D721Med (cell line): ENCODE data around the gene ABCA13.

Experiments used
- DNase-seq: peaks from one replicate; pipeline ENCODE4 v3.0.0; 2011; ENCODE audit warnings: low spot score; ENCODE audit not compliant: insufficient read length
- FAIRE-seq: peaks from 2 replicates; lab custom pipeline; 2011; peaks lifted over from hg19 to GRCh38; lab: Jason Lieb, UNC
- TF ChIP-seq, protein P1 (sequence below): IDR thresholded peaks from 2 replicates; pipeline ENCODE4 v1.5.1; 2012; ENCODE audit warnings: mild to moderate bottlenecking, control low read depth; ENCODE audit not compliant: insufficient read depth; ENCODE audit errors: missing control alignments

The ABCA13 gene

DNA sequence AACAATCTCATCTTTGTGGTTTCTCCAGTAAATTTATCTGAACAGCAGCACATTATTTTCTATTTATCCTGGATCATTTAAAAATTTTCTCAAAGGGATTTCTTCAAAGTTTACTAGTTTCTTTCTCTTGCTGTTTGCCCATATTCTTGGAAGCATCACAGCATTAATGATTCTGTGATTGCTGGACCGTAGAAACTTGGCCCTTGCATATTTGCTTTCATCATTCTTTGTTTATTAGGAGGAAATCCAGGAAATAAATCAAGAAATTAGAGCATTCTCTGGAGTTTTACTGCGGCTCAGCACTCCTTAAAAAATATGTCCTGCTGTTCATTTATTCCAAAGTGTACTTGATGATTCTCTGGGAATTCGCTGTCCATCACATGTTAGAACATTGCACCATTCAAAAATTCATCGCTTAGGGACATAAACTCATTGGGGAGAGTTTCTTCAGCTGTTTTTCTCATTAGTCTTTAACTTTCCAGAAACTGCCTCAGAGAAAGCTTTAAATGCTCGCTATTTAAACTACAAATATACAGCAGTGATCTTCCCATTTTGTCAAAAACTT, 489.1 kb downstream of the ABCA13 start:
- TF ChIP-seq, protein P1, sequence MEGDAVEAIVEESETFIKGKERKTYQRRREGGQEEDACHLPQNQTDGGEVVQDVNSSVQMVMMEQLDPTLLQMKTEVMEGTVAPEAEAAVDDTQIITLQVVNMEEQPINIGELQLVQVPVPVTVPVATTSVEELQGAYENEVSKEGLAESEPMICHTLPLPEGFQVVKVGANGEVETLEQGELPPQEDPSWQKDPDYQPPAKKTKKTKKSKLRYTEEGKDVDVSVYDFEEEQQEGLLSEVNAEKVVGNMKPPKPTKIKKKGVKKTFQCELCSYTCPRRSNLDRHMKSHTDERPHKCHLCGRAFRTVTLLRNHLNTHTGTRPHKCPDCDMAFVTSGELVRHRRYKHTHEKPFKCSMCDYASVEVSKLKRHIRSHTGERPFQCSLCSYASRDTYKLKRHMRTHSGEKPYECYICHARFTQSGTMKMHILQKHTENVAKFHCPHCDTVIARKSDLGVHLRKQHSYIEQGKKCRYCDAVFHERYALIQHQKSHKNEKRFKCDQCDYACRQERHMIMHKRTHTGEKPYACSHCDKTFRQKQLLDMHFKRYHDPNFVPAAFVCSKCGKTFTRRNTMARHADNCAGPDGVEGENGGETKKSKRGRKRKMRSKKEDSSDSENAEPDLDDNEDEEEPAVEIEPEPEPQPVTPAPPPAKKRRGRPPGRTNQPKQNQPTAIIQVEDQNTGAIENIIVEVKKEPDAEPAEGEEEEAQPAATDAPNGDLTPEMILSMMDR: no peak
- DNase-seq: no peak
- no peak for FAIRE-seq

DNA sequence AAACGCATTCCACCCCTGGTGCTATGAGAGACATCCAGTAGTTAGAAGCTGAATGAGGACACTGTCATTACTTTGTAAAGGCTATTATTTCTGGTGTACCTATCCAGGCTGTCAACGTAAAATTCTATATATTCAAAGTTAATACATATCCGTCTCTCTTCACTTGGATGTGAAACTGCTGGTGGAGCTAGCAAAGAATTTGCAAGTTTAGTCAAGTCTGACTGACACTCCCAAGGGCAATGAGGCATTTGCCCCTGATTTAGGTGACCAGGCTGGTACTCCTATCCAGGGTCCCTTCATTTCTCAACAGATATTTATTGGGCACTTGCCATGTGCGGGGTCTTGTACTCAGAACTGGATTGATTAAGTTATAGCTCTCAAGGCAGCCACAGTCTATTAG, 493.0 kb downstream of the ABCA13 start:
- DNase-seq (no peak), FAIRE-seq (no peak)
- TF ChIP-seq, protein P1: no peak

DNA sequence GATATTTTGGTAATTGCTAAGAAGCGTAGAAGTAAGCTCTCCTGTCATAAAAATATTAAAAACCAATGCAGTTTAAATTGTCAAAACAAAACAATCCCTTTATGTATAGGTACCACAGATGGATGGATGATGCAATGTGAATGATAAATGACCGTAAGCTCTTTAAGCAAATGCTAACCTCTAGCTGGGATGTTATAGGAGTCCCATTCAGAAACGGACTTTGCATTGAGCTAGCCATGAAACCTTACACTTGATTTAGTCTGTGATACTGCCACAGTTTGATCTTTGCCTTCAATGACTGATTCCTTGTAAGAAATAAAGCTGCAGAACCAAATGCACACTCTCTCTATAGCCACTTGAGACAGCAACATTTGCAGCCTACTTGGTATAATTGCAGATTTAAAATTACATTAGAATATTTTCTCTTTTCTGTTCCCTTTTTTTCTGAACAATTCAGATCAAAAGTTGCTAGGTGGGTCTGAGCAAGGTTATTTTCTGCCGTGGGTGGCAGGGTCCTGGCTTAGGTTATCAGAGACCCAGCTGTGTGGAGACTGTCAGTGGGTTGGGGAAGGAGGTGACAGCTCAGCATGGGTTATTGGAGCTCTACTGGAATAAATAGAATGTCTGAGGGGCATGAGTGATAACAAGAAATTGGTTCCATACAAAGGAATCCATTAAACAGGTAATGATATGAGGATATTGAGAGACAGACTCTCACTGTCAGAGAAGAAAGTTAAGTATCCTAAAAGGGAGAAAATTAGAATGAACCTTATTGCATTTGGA, 494.3 kb downstream of the ABCA13 start:
- DNase-seq: no peak
- FAIRE-seq: no peak
- TF ChIP-seq, protein P1: no peak

- FAIRE-seq: no peak
- TF ChIP-seq, protein P1: no peak
- no peak for DNase-seq
These were observed 496.1 kb downstream of the ABCA13 start for GRCh38 chr7:48667407-48667806.

GRCh38 chr7:48671656-48672055, 500.4 kb downstream of the ABCA13 start:
- FAIRE-seq: no peak
- TF ChIP-seq, protein P1: no peak
- no peak for DNase-seq

DNA sequence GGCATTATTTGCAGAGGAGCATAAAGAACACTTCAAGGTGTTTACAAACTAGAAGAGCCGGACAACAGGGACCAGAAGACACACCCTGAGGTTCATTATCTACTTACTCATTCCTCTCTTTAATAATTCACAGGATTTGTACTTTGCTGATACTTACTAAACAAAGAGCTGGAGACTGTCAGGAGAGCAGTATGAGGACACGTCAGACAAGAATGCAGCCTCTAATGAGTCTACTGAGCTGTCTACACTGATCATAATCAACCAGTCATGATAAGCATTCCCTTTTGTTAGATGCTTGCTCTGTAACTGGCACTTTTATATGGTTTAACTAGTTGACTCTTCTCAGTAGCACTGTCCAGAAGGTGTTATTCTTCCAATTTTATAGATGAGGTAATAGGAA, 509.7 kb downstream of the ABCA13 start:
- DNase-seq: no peak
- no peak for FAIRE-seq
- TF ChIP-seq, protein P1: no peak

- FAIRE-seq (no peak), DNase-seq (no peak)
- TF ChIP-seq, protein P1: no peak
These were observed 520.5 kb downstream of the ABCA13 start for GRCh38 chr7:48691788-48692187.
